GM12878 (cell line): ENCODE data around the gene OSGIN1. TPM values are rescaled to one million over a fixed set of nuclear protein-coding genes. Genes with fewer than 3 reads are reported as not detected.

Experiments used
- ATAC-seq: fragments of 200-7000 bp; cut with Tn5 transposase; 3 replicates; pipeline ENCODE4 v1.9.1; 2020; ENCODE audit warnings: mild to moderate bottlenecking, moderate library complexity
- BruUV-seq: library from RNA; stranded (reverse); fragments of 400-500 nt; replicated peaks from 2 replicates; lab custom pipeline; 2021; lab: Mats Ljungman, UMichigan
- CTCF ChIA-PET: fragments of 300-600 bp; sonication (Branson Sonifier 250); formaldehyde crosslinking; extraction: SDS; loops from one replicate; lab custom pipeline; 2021; ENCODE audit warnings: inconsistent platforms; lab: Yijun Ruan, JAX
- POLR2A ChIA-PET: fragments of 350-600 bp; formaldehyde crosslinking; extraction: SDS; loops from one replicate; lab custom pipeline; 2021; ENCODE audit warnings: inconsistent platforms; lab: Charles Lee
- RAD21 ChIA-PET: fragments of 300-600 bp; sonication (Branson Sonifier 250); formaldehyde crosslinking; loops from one replicate; lab custom pipeline; 2023; ENCODE audit warnings: antibody characterized with exemption; ENCODE audit not compliant: unreplicated experiment; lab: Charles Lee
- SMC1A ChIA-PET: fragments of 300-600 bp; sonication (Branson Sonifier 250); formaldehyde crosslinking; loops from one replicate; lab custom pipeline; 2023; ENCODE audit not compliant: unreplicated experiment, uncharacterized antibody; lab: Charles Lee
- DNase-seq: peaks from one replicate; pipeline ENCODE4 v3.0.0-alpha.2; 2011; ENCODE audit warnings: low read depth, low spot score
- FAIRE-seq: peaks from 3 replicates; lab custom pipeline; 2011; peaks lifted over from hg19 to GRCh38; lab: Jason Lieb, UNC
- H2AFZ ChIP-seq: 2 replicates; pipeline ENCODE4 v1.6.0; 2011; ENCODE audit warnings: low read depth, low read length, control low read depth; ENCODE audit not compliant: control insufficient read depth
- H3K27ac ChIP-seq: 2 replicates; pipeline ENCODE4 v1.5.1; 2011; ENCODE audit warnings: control low read depth; ENCODE audit not compliant: control insufficient read depth, insufficient read depth
- H3K27me3 ChIP-seq, 2 experiments: replicated peaks in 1 of 2; 2 replicates each; pipeline versions ENCODE4 v1.6.0 to v1.6.1; 2011; ENCODE audit warnings: low read length in 1 of 2; ENCODE audit not compliant: control insufficient read depth in 2 of 2, insufficient read depth in 2 of 2
- H3K36me3 ChIP-seq, 2 experiments: 2 replicates each; pipeline ENCODE4 v1.5.1; 2011; ENCODE audit warnings: low read length in 1 of 2; ENCODE audit not compliant: control insufficient read depth in 2 of 2, insufficient read depth in 2 of 2
- H3K4me1 ChIP-seq: 2 replicates; pipeline ENCODE4 v1.6.1; 2011; ENCODE audit warnings: mild to moderate bottlenecking, low read length, moderate library complexity, mixed read lengths; ENCODE audit not compliant: control insufficient read depth, insufficient read depth
- H3K4me2 ChIP-seq: 2 replicates; pipeline ENCODE4 v1.6.0; 2011; ENCODE audit warnings: control low read depth; ENCODE audit not compliant: control insufficient read depth, insufficient read depth
- H3K4me3 ChIP-seq: fragments of 200-600 bp; sonication (generic); 2 replicates; pipeline ENCODE4 v1.5.1; 2016
- H3K79me2 ChIP-seq: 2 replicates; pipeline ENCODE4 v1.6.0; 2011; ENCODE audit warnings: low read length; ENCODE audit not compliant: control insufficient read depth, insufficient read depth
- H3K9ac ChIP-seq: 2 replicates; pipeline ENCODE4 v1.8.0; 2011; ENCODE audit warnings: low read length, control low read depth, mixed read lengths; ENCODE audit not compliant: control insufficient read depth, insufficient read depth
- H3K9me3 ChIP-seq: replicated peaks from 3 replicates; pipeline ENCODE4 v1.5.1; 2011; ENCODE audit warnings: mild to moderate bottlenecking, low read length; ENCODE audit not compliant: control insufficient read depth, insufficient read depth
- H4K20me1 ChIP-seq: 2 replicates; pipeline ENCODE4 v1.6.0; 2011; ENCODE audit not compliant: control insufficient read depth, insufficient read depth
- ASH2L ChIP-seq: fragments of 300-600, 200-600 bp; sonication (generic); IDR thresholded peaks from 2 replicates; pipeline ENCODE4 v1.6.1; 2017; ENCODE audit warnings: low read depth, mild to moderate bottlenecking, borderline replicate concordance
- DPF2 ChIP-seq: fragments of 450-650 bp; IDR thresholded peaks from 2 replicates; pipeline ENCODE4 v1.6.1; 2017; ENCODE audit warnings: mild to moderate bottlenecking
- FOXK2 ChIP-seq: fragments of 450-650 bp; IDR thresholded peaks from 2 replicates; pipeline ENCODE4 v1.6.1; 2017; ENCODE audit warnings: mild to moderate bottlenecking, moderate library complexity
- GATAD2B ChIP-seq: fragments of 450-650 bp; conservative IDR thresholded peaks from 2 replicates; pipeline ENCODE4 v1.6.1; 2017; ENCODE audit warnings: low read depth, mild to moderate bottlenecking, moderate library complexity
- KAT2A ChIP-seq: conservative IDR thresholded peaks from 2 replicates; pipeline ENCODE4 v1.6.1; 2011; ENCODE audit warnings: low read depth, low read length; ENCODE audit not compliant: control insufficient read depth
- WRNIP1 ChIP-seq: IDR thresholded peaks from 2 replicates; pipeline ENCODE4 v1.6.1; 2011; ENCODE audit warnings: low read depth, low read length, improper control_type of control experiment, borderline replicate concordance
- WGBS: methylation state at CpG from one replicate; pipeline ENCODE4 v1.1.6; 2016; ENCODE audit warnings: low lambda C conversion rate; ENCODE audit not compliant: insufficient replicate concordance, insufficient coverage; ENCODE audit errors: missing lambda C conversion rate; 5-methylcytosine and 5-hydroxymethylcytosine counted together
- in situ Hi-C: fragments of 300-500 bp; cut with MboI; formaldehyde crosslinking; loops from 9 replicates; pipeline ENCODE4 v1.14.3; 2018; ENCODE audit warnings: mixed read lengths
- intact Hi-C: fragments of 100-400 bp; cut with micrococcal nuclease; formaldehyde crosslinking; loops from one replicate; pipeline ENCODE4 v1.14.2; 2022; ENCODE audit not compliant: unreplicated experiment
- polyA plus RNA-seq, 11 experiments: library from polyadenylated mRNA; depleted of rRNA in 4 of 11; unstranded in 6 of 11; stranded (reverse) in 5 of 11; fragments of >200 nt; fragmentation: Nextera tagmentation in 4 of 11; fragmentation: Illumina TruSeq in 1 of 11; extraction: Ambion mirVana in 4 of 11; extraction: Trizol in 1 of 11; gene quantifications; 1 replicate in 1 of 11; 2 replicates in 10 of 11; pipeline versions ENCODE4 v1.2.1 to v1.2.3, GENCODE V29; 2011 to 2016; ENCODE audit warnings: inconsistent platforms in 2 of 11, missing spikeins in 2 of 11, low read depth in 1 of 11
- total RNA-seq, 4 experiments: library from RNA; depleted of rRNA in 3 of 4; stranded (reverse); fragments of >200 nt in 3 of 4; fragmentation: Illumina TruSeq in 1 of 4; extraction: Trizol in 1 of 4; gene quantifications; 2 replicates each; pipeline versions ENCODE4 v1.2.1 to v1.2.3, GENCODE V29; 2013 to 2021
- TF ChIP-seq, protein P1 (sequence below), 3 experiments: IDR thresholded peaks in 2 of 3; conservative IDR thresholded peaks in 1 of 3; 2 replicates each; pipeline ENCODE4 v1.5.1; 2011; ENCODE audit warnings: low read depth in 3 of 3, low read length in 3 of 3, mild to moderate bottlenecking in 3 of 3, control low read depth in 2 of 3, moderate library complexity in 2 of 3, inconsistent platforms in 1 of 3, mixed read lengths in 1 of 3; ENCODE audit not compliant: control insufficient read depth in 2 of 3, insufficient read depth in 1 of 3; ENCODE audit errors: extremely low read depth in 1 of 3
- TF ChIP-seq, protein P2 (sequence below): fragments of 450-650 bp; IDR thresholded peaks from 2 replicates; pipeline ENCODE4 v1.6.1; 2016; ENCODE audit warnings: mild to moderate bottlenecking, moderate library complexity, borderline replicate concordance

Gene OSGIN1
- total and polyA plus RNA-seq, 10 of the 15 experiments (the other 5 are each of a cell fraction or from before 2014, with no cell fraction given) = 0.06 to 0.18 (median 0.13) TPM; not detected in 5

DNA sequence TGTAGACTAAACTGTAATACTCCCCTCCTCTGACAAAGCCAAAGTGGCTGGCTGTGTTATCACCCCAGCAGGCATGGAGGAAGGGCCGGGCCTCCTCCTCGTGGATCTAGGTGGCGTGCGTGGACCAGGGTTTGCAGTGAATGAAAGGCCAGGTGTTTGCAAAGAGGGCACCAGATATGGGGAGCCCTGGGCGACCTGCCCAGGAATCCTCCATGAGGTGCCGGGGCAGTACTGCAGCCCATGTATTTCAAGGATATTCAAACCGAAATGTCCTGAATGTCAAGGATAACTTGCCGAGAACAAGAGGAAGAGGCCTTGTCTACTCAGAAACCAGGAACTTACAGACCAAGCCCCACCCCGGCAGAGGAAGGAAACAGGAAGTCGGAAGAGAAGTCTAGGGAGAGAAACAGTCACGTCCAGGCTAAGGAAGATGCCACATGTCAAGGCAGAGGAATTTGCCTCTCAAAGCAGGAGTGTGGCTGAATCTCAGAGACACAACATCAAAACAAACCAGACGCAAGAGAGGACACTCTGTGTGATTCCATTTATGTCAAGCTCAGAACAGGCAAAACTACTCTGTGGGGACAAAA is 13.7 kb upstream of the OSGIN1 start:
- BruUV-seq = no TSS peak
- Histone ChIP-seq H3K36me3 (no peaks in the 10 kb centered on the region), H3K9ac (no peak overlapping the region), H3K4me3 (no peak overlapping the region), H3K4me1 (no peaks in the 10 kb centered on the region), H4K20me1 (no peaks in the 10 kb centered on the region), H3K4me2 (no peak overlapping the region), H2AFZ (no peak overlapping the region), H3K27ac (no peak overlapping the region), H3K79me2 (no peaks in the 10 kb centered on the region), H3K9me3 (no peaks in the 10 kb centered on the region), H3K27me3 (no peaks in the 10 kb centered on the region; a peak in 1 of 4 replicates)
- ATAC-seq = no peak
- CTCF ChIA-PET = interaction anchor here (1.2 kb wide), 1 partner anchor 10 kb away, joined by 3 read pairs; no protein-coding TSS in a partner anchor
- DNase-seq = no peak
- no peak for FAIRE-seq
- RAD21 ChIA-PET = no interaction called here
- SMC1A ChIA-PET = no interaction called here
- in situ Hi-C loops (no loop called here), intact Hi-C loops (no loop called here)
- POLR2A ChIA-PET = no interaction called here
- TF ChIP-seq DPF2 (no peak), ASH2L (no peak), GATAD2B (no peak), KAT2A (no peak), WRNIP1 (no peak), FOXK2 (no peak)
- TF ChIP-seq, protein P1, sequence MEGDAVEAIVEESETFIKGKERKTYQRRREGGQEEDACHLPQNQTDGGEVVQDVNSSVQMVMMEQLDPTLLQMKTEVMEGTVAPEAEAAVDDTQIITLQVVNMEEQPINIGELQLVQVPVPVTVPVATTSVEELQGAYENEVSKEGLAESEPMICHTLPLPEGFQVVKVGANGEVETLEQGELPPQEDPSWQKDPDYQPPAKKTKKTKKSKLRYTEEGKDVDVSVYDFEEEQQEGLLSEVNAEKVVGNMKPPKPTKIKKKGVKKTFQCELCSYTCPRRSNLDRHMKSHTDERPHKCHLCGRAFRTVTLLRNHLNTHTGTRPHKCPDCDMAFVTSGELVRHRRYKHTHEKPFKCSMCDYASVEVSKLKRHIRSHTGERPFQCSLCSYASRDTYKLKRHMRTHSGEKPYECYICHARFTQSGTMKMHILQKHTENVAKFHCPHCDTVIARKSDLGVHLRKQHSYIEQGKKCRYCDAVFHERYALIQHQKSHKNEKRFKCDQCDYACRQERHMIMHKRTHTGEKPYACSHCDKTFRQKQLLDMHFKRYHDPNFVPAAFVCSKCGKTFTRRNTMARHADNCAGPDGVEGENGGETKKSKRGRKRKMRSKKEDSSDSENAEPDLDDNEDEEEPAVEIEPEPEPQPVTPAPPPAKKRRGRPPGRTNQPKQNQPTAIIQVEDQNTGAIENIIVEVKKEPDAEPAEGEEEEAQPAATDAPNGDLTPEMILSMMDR (IDR thresholded peaks at IDR 0.05 in 2 of 3, conservative IDR thresholded peaks at IDR 0.05 in 1 of 3; ENCODE audit: control insufficient read depth in 2 of 3, extremely low read depth in 1 of 3, insufficient read depth in 1 of 3, low read depth in 3 of 3, low read length in 3 of 3) = no peak
- TF ChIP-seq, protein P2, sequence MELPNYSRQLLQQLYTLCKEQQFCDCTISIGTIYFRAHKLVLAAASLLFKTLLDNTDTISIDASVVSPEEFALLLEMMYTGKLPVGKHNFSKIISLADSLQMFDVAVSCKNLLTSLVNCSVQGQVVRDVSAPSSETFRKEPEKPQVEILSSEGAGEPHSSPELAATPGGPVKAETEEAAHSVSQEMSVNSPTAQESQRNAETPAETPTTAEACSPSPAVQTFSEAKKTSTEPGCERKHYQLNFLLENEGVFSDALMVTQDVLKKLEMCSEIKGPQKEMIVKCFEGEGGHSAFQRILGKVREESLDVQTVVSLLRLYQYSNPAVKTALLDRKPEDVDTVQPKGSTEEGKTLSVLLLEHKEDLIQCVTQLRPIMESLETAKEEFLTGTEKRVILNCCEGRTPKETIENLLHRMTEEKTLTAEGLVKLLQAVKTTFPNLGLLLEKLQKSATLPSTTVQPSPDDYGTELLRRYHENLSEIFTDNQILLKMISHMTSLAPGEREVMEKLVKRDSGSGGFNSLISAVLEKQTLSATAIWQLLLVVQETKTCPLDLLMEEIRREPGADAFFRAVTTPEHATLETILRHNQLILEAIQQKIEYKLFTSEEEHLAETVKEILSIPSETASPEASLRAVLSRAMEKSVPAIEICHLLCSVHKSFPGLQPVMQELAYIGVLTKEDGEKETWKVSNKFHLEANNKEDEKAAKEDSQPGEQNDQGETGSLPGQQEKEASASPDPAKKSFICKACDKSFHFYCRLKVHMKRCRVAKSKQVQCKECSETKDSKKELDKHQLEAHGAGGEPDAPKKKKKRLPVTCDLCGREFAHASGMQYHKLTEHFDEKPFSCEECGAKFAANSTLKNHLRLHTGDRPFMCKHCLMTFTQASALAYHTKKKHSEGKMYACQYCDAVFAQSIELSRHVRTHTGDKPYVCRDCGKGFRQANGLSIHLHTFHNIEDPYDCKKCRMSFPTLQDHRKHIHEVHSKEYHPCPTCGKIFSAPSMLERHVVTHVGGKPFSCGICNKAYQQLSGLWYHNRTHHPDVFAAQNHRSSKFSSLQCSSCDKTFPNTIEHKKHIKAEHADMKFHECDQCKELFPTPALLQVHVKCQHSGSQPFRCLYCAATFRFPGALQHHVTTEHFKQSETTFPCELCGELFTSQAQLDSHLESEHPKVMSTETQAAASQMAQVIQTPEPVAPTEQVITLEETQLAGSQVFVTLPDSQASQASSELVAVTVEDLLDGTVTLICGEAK = no peak
- WGBS = 38% methylated on average over 12 of the region's 12 CpGs
